Astrocyte of the spinal cord (primary cell): Measurements from ENCODE around the gene ZNF687.

Experiments used
- DNase-seq: peaks from one replicate; pipeline ENCODE4 v3.0.0; 2011; ENCODE audit warnings: low read depth, low spot score
- H3K4me3 ChIP-seq: 2 replicates; pipeline ENCODE4 v1.5.1; 2011; ENCODE audit warnings: low read depth, mild to moderate bottlenecking, low read length, moderate library complexity
- in situ Hi-C: cut with HindIII; loops from 2 replicates; pipeline ENCODE4 v1.10.0; 2017; ENCODE audit warnings: low sequenced_read_pairs
- TF ChIP-seq, protein P1 (sequence below): IDR thresholded peaks from 2 replicates; pipeline ENCODE4 v1.5.1; 2012; ENCODE audit warnings: low read depth, mild to moderate bottlenecking, low read length, inconsistent platforms

The ZNF687 gene, protein sequence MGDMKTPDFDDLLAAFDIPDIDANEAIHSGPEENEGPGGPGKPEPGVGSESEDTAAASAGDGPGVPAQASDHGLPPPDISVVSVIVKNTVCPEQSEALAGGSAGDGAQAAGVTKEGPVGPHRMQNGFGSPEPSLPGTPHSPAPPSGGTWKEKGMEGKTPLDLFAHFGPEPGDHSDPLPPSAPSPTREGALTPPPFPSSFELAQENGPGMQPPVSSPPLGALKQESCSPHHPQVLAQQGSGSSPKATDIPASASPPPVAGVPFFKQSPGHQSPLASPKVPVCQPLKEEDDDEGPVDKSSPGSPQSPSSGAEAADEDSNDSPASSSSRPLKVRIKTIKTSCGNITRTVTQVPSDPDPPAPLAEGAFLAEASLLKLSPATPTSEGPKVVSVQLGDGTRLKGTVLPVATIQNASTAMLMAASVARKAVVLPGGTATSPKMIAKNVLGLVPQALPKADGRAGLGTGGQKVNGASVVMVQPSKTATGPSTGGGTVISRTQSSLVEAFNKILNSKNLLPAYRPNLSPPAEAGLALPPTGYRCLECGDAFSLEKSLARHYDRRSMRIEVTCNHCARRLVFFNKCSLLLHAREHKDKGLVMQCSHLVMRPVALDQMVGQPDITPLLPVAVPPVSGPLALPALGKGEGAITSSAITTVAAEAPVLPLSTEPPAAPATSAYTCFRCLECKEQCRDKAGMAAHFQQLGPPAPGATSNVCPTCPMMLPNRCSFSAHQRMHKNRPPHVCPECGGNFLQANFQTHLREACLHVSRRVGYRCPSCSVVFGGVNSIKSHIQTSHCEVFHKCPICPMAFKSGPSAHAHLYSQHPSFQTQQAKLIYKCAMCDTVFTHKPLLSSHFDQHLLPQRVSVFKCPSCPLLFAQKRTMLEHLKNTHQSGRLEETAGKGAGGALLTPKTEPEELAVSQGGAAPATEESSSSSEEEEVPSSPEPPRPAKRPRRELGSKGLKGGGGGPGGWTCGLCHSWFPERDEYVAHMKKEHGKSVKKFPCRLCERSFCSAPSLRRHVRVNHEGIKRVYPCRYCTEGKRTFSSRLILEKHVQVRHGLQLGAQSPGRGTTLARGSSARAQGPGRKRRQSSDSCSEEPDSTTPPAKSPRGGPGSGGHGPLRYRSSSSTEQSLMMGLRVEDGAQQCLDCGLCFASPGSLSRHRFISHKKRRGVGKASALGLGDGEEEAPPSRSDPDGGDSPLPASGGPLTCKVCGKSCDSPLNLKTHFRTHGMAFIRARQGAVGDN

DNA sequence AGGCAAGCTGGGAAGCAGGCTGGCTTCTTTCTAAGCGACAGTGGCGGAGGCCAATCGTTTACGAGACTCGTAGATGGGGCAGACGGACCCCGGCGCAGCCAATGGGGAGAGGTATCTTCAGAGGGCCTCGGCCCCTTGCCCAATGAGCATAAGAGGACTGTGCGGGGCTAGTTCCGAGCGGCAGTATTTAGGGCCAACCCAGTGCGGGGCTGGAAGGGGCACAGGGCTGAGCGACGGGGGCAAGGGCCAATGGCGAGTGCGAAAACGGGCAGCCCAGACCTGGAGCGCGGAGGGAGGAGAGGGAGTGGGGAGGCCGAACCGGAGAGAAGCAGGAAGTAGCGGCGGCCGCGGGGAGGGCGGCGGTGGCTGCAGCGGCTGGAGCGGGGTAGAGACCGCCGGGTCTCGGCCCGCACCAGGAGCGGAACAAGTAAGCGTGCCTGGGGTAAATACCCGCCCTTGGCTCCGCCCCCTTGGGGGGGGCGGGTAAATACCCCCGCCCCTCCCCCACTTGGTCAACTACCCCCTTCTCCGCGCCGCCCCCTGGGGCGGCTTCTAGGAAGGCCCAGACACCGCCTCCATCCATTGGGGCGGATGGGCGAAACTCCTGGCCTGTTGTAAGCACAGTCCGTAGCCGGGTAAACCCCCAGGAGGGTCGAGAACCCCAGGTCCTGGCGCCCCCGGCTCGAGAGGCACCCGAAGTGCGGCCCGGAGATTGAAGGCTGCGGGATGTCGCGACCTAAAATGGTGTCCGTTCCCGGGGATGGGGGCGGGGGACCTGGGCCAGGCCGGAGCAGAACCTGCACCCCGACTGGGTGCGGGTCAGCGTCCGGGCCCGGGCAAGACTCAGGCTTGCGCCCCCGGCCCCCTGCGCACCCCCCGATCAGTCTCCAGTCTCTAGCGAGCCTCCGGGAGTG lies at the start of gene ZNF687:
ZNF687 (plus strand) TSS at position 331 of the 914 bp plus-strand sequence. CDS start 3,993 bp downstream, outside the sequence.
- peak within 1 kb of the TSS; percentile 94 for H3K4me3 ChIP-seq
- DNase-seq, result peak; percentile 100
- TF ChIP-seq, protein P1, sequence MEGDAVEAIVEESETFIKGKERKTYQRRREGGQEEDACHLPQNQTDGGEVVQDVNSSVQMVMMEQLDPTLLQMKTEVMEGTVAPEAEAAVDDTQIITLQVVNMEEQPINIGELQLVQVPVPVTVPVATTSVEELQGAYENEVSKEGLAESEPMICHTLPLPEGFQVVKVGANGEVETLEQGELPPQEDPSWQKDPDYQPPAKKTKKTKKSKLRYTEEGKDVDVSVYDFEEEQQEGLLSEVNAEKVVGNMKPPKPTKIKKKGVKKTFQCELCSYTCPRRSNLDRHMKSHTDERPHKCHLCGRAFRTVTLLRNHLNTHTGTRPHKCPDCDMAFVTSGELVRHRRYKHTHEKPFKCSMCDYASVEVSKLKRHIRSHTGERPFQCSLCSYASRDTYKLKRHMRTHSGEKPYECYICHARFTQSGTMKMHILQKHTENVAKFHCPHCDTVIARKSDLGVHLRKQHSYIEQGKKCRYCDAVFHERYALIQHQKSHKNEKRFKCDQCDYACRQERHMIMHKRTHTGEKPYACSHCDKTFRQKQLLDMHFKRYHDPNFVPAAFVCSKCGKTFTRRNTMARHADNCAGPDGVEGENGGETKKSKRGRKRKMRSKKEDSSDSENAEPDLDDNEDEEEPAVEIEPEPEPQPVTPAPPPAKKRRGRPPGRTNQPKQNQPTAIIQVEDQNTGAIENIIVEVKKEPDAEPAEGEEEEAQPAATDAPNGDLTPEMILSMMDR, result no peak
- in situ Hi-C loops, result no loop called here

DNA sequence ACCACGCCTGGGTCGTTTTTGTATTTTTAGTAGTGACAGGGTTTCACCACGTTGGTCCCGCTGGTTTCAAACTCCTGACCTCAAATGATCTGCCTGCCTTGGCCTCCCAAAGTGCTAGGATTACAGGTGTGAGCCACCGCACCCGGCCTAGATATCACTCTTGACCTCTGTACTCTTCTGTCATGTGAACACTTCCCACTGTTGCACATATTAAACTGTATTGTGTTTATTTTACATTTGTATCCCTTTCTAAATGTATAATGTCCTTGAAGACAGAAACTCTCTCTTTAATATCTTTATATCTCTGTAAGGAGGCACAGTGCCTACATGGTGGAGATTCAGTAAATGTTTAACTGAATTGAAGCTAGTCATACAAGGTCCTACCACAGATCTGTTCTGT lies 46.9 kb upstream of the ZNF687 start:
- H3K4me3 ChIP-seq, result no peak overlapping the region
- in situ Hi-C loops, result no loop called here

DNA sequence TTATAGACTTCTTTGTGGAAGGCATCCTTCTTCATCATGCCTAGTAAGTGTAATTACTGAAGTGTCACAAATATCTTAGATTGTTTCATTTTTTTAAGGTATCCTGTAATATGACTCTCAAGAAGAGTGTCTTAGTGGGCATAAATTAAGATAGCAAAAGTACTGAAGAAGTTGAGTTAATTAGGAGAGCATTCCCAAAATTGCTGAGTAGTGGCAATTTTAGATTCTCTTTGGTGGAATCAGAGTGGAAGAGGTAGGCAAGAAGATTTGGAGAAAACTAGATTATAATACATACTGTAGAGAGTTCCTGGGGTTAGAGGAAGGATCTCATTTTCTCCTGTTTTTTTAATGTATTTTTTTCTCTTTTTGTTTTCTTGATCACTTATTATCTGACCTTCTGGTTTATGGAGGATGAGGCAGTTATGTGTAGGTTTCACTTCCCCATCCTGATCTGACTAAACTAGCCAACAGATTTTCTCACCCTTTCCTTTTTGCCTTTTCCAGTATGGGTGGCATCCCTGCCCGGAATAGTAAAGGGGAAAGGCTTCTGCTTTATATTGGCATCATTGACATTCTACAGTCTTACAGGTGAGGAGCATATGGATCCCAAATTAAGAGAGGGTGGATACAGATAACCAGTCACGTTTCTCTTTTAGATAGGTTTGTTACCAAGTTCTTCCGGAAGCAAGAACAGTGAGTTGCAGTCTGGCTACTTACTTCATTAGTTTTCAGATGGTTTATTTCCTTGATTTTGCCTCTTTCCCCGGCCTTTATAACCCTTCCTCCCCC lies 44.2 kb upstream of the ZNF687 start:
- in situ Hi-C loops, result no loop called here
- TF ChIP-seq, protein P1, result no peak
- no peak for DNase-seq
- H3K4me3 ChIP-seq, result no peak overlapping the region

More for the DNA sequence above, 46.9 kb upstream of the ZNF687 start:
- DNase-seq, result no peak
- TF ChIP-seq, protein P1, result no peak

- no peak overlapping the region for H3K4me3 ChIP-seq
- in situ Hi-C loops, result no loop called here
- TF ChIP-seq, protein P1, result no peak
- peak; percentile 84 for DNase-seq
Observed at GRCh38 chr1:151238467-151238739, 43.7 kb upstream of the ZNF687 start.

DNA sequence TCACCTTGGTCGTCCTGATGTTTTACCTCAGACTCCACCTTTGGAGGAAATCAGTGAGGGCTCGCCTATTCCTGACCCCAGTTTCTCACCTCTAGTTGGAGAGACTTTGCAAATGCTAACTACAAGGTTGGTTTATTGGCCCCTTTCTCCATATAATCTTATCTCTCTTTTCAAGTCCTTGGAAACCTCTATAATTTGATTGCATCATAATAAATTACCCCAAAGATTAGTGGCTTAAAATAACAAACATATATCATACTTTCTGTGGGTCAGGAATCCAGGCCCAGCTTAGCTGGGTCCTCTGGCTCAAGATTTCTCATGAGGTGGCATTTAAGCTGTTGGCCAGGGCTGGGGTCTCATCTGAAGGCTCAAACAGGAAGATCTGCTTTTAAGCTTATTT lies 39.7 kb upstream of the ZNF687 start:
- H3K4me3 ChIP-seq, result no peak overlapping the region

More for the DNA sequence above, 39.7 kb upstream of the ZNF687 start:
- TF ChIP-seq, protein P1, result no peak
- no peak for DNase-seq
- in situ Hi-C loops, result no loop called here
